Measurements from ENCODE around the gene TCFL5.

Gene TCFL5

DNA sequence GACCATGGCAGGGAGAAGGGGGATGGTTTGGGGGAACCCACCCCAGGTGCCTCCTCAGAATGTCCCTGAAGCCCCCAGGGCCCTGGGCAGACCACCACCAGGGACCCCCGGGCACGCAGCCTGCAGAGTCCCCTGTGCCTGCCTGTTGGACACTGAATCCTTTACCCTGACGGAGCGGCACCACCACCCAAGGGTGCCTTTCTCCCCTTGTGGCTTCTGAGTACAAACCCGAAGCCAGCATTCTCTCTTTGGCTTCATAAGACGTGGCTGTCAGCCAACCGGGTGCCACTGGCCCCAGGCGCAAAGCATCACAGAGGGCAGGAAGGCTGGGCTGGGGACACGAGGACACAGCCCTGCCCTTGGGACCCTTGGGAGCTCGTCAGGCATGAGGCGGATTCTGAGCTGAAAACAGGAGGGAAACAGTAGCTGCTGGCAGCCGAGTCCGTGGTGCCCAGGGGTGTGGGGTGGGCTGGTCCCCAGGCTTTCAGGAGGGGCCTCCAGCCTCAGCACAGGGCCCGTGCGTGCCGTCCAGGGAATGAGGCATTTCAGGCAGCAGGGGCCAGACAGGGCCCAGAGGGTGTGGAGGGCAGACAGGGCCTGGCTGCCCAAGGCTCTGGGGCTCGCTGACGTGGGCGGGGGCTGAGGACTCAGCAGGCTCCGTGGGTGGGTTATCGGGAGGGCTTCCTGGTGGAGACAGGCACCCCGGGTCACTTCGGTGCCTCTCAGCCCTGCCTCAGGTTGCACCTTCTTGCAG is 41.2 kb downstream of the TCFL5 start:
- Histone ChIP-seq H2AFZ (ENCODE audit: low read depth, low read length, severe bottlenecking) (no peak overlapping the region), H3K36me3 (ENCODE audit: low read length) (no peaks in the 10 kb centered on the region), H3K4me3 (ENCODE audit: insufficient read depth, low read length, poor library complexity, severe bottlenecking) (no peak overlapping the region), H3F3A (ENCODE audit: insufficient read depth) (no peaks in the 10 kb centered on the region), H3K27me3 (ENCODE audit: low read length) (no peaks in the 10 kb centered on the region), H3K4me2 (ENCODE audit: low read depth, low read length, poor library complexity, severe bottlenecking) (no peak overlapping the region), H3K9me3 (ENCODE audit: insufficient read depth, low read length) (no peaks in the 10 kb centered on the region), H3K9ac (ENCODE audit: low read length) (no peak overlapping the region), H3K79me2 (ENCODE audit: insufficient read depth, low read length) (no peaks in the 10 kb centered on the region), H3K27ac (ENCODE audit: low read depth, low read length) (no peak overlapping the region), H3K9me2 (replicated peaks; ENCODE audit: insufficient read depth, low read length) (no peaks in the 10 kb centered on the region), H4K20me1 (ENCODE audit: low read depth, low read length) (no peaks in the 10 kb centered on the region)
- TF ChIP-seq, protein P1, sequence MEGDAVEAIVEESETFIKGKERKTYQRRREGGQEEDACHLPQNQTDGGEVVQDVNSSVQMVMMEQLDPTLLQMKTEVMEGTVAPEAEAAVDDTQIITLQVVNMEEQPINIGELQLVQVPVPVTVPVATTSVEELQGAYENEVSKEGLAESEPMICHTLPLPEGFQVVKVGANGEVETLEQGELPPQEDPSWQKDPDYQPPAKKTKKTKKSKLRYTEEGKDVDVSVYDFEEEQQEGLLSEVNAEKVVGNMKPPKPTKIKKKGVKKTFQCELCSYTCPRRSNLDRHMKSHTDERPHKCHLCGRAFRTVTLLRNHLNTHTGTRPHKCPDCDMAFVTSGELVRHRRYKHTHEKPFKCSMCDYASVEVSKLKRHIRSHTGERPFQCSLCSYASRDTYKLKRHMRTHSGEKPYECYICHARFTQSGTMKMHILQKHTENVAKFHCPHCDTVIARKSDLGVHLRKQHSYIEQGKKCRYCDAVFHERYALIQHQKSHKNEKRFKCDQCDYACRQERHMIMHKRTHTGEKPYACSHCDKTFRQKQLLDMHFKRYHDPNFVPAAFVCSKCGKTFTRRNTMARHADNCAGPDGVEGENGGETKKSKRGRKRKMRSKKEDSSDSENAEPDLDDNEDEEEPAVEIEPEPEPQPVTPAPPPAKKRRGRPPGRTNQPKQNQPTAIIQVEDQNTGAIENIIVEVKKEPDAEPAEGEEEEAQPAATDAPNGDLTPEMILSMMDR (IDR thresholded peaks at IDR 0.05; ENCODE audit: insufficient read depth, low read length, poor library complexity, severe bottlenecking): no peak
- TF ChIP-seq EZH2phosphoT487 (conservative IDR thresholded peaks at IDR 0.05; ENCODE audit: low read length): no peak

DNA sequence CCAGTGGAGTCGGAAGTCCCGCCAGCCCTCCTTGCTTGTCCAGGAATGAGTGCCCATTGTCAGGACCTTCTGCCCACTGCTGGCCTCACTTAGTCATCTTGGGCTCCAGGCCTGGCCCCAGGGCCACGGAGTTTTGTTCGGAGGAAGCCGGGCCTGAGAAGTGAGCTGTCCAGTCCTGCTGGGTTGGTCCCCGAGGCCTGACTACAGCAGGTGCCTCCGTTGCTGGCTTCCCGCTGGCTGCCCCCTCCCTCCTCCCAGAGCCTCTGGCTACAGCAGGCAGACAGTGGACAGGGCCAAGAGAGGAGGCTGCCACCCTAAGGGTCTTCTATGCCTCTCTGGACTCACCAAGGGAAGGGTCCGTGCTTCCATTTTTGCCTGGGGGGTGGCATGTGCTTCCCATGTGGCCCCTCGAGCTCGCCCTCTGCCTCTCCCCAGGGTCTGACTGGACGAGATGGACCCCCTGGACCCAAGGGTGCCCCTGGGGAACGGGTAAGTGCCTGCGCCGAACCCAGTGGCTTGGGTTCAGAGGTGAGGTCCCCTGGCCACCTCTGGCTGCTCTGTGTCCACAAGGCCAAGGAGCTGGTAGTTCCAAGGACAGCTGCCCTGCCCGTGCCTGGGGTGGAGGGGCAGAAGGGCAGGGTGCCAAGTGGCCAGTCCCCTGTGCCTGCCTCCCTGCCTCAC is 42.0 kb downstream of the TCFL5 start:
- Histone ChIP-seq H2AFZ (ENCODE audit: low read depth, low read length, severe bottlenecking) (no peak overlapping the region), H3K9ac (ENCODE audit: low read length) (no peak overlapping the region), H3K9me3 (ENCODE audit: insufficient read depth, low read length) (no peaks in the 10 kb centered on the region), H3K4me3 (ENCODE audit: insufficient read depth, low read length, poor library complexity, severe bottlenecking) (no peak overlapping the region), H3K27ac (ENCODE audit: low read depth, low read length) (no peak overlapping the region), H3F3A (ENCODE audit: insufficient read depth) (no peaks in the 10 kb centered on the region), H3K36me3 (ENCODE audit: low read length) (no peaks in the 10 kb centered on the region), H3K27me3 (ENCODE audit: low read length) (no peaks in the 10 kb centered on the region), H3K79me2 (ENCODE audit: insufficient read depth, low read length) (no peaks in the 10 kb centered on the region), H3K9me2 (replicated peaks; ENCODE audit: insufficient read depth, low read length) (no peaks in the 10 kb centered on the region), H3K4me2 (ENCODE audit: low read depth, low read length, poor library complexity, severe bottlenecking) (no peak overlapping the region), H4K20me1 (ENCODE audit: low read depth, low read length) (no peaks in the 10 kb centered on the region)
- TF ChIP-seq, protein P1 (IDR thresholded peaks at IDR 0.05; ENCODE audit: insufficient read depth, low read length, poor library complexity, severe bottlenecking): no peak
- TF ChIP-seq EZH2phosphoT487 (conservative IDR thresholded peaks at IDR 0.05; ENCODE audit: low read length): no peak

DNA sequence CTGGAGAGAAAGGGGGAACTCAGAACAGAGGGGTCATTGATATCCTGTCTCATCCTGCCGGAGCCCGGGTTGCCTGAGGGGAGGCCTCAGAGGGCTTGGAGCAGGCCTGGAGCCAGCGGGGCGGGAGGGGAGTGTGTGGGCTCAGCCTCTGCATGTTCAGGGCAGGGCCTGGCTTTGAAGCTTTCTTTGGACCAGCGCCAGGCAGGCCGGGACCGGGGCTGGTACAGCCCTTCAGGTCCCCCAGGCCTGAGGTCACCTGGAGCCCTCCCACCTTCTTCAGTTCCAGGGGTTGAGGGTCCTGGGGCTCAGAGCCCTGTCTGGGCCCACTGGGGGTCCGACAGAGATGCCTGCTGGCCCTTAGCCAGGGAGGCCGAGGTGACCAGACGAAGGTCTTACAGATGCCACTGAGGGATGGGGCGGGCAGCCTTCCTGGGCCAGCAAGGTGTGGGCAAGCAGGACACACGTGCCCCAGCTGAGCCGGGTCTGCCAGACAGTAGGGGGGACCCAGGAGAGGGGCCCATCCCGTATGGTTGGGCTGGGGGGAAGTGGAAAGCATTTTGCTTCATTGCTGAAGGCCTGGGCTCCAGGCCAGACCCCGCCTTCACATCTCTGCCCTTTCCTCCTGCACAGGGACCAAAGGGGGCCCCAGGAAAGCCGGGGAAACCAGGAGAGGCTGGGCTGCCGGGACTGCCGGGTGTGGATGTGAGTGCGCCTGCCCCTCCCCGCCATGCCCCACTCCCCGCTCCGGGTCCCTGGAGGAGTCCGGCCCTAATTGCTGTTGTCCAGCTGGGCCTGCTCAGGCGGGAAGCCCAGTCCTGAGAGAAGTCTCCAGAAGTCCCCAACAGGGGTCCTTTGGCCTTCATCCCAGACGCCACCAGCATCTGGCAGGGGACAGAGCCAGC is 42.8 kb downstream of the TCFL5 start:
- TF ChIP-seq, protein P1 (IDR thresholded peaks at IDR 0.05; ENCODE audit: insufficient read depth, low read length, poor library complexity, severe bottlenecking): no peak
- TF ChIP-seq EZH2phosphoT487 (conservative IDR thresholded peaks at IDR 0.05; ENCODE audit: low read length): no peak
- Histone ChIP-seq H3K4me3 (ENCODE audit: insufficient read depth, low read length, poor library complexity, severe bottlenecking) (no peak overlapping the region), H3K9me2 (replicated peaks; ENCODE audit: insufficient read depth, low read length) (no peaks in the 10 kb centered on the region), H3K27me3 (ENCODE audit: low read length) (no peaks in the 10 kb centered on the region), H3F3A (ENCODE audit: insufficient read depth) (no peaks in the 10 kb centered on the region), H3K79me2 (ENCODE audit: insufficient read depth, low read length) (no peaks in the 10 kb centered on the region), H3K9me3 (ENCODE audit: insufficient read depth, low read length) (no peaks in the 10 kb centered on the region), H3K27ac (ENCODE audit: low read depth, low read length) (no peak overlapping the region), H3K9ac (ENCODE audit: low read length) (no peak overlapping the region), H3K4me2 (ENCODE audit: low read depth, low read length, poor library complexity, severe bottlenecking) (no peak overlapping the region), H2AFZ (ENCODE audit: low read depth, low read length, severe bottlenecking) (no peak overlapping the region), H4K20me1 (ENCODE audit: low read depth, low read length) (no peaks in the 10 kb centered on the region), H3K36me3 (ENCODE audit: low read length) (no peaks in the 10 kb centered on the region)

Data from SU-DHL-6 (cell line).